MG63 (cell line): ENCODE results near the gene GYPC. TPM values are rescaled to one million over a fixed set of nuclear protein-coding genes. Genes with fewer than 3 reads are reported as not detected.
"Not testable (repeated sequence)": the region's sequence is repeated elsewhere in the genome, so short reads cannot be mapped to it uniquely, and the experiment has no call there.

Source experiments
- DNase-seq: peaks from one replicate; pipeline ENCODE4 v3.0.0-alpha.2; 2020
- H3K27me3 ChIP-seq: fragments of 250-450 bp; sonication (Bioruptor Pico); 2 replicates; pipeline ENCODE4 v1.5.1; 2020; ENCODE audit warnings: mild to moderate bottlenecking, moderate library complexity
- H3K36me3 ChIP-seq: fragments of 250-450 bp; sonication (Bioruptor Pico); 2 replicates; pipeline ENCODE4 v1.5.1; 2020; ENCODE audit warnings: mild to moderate bottlenecking, moderate library complexity
- H3K4me3 ChIP-seq: fragments of 250-450 bp; sonication (Bioruptor Pico); 2 replicates; pipeline ENCODE4 v1.5.1; 2020; ENCODE audit warnings: mild to moderate bottlenecking, moderate library complexity
- H3K9me3 ChIP-seq: fragments of 250-450 bp; sonication (Bioruptor Pico); 2 replicates; pipeline ENCODE4 v1.5.1; 2020; ENCODE audit warnings: mild to moderate bottlenecking, moderate library complexity
- total RNA-seq: library from RNA; depleted of rRNA; stranded (reverse); fragments of >200 nt; shearing (Covaris generic); gene quantifications from 2 replicates; pipeline ENCODE4 v1.2.3, GENCODE V29; 2014; ENCODE audit warnings: low replicate concordance

The GYPC gene
- total RNA-seq, 1 experiment from 2014 or later: 118 TPM

- H3K36me3 ChIP-seq: no peaks in the 10 kb centered on the region; the same call in 1 of the 2 replicates
- H3K9me3 ChIP-seq: no peaks in the 10 kb centered on the region
- peak; percentile 10 for DNase-seq
- no peak overlapping the region for H3K4me3 ChIP-seq
- no peaks in the 10 kb centered on the region for H3K27me3 ChIP-seq
Observed at GRCh38 chr2:126699716-126700581, 44.0 kb downstream of the GYPC start.

GRCh38 chr2:126700677-126701076, 44.7 kb downstream of the GYPC start:
- no peaks in the 10 kb centered on the region for H3K9me3 ChIP-seq
- DNase-seq: no peak
- no peaks in the 10 kb centered on the region; the same call in 1 of the 2 replicates for H3K36me3 ChIP-seq
- H3K27me3 ChIP-seq: no peaks in the 10 kb centered on the region
- no peak overlapping the region for H3K4me3 ChIP-seq

- Histone ChIP-seq H3K4me3 (no peak overlapping the region), H3K27me3 (no peaks in the 10 kb centered on the region), H3K9me3 (no peaks in the 10 kb centered on the region), H3K36me3 (no peaks in the 10 kb centered on the region)
- no peak for DNase-seq
Observed at GRCh38 chr2:126703311-126703710, 47.4 kb downstream of the GYPC start.

GRCh38 chr2:126704434-126705160, 48.6 kb downstream of the GYPC start:
- H3K36me3 ChIP-seq: no peaks in the 10 kb centered on the region
- peak; percentile 22 for DNase-seq
- H3K9me3 ChIP-seq: no peaks in the 10 kb centered on the region
- H3K27me3 ChIP-seq: no peaks in the 10 kb centered on the region
- H3K4me3 ChIP-seq: no peak overlapping the region

- no peaks in the 10 kb centered on the region for H3K27me3 ChIP-seq
- no peaks in the 10 kb centered on the region for H3K36me3 ChIP-seq
- H3K9me3 ChIP-seq: no peaks in the 10 kb centered on the region
- H3K4me3 ChIP-seq: no peak overlapping the region
- DNase-seq: no peak
Observed at GRCh38 chr2:126707191-126707590, 51.2 kb downstream of the GYPC start.

- Histone ChIP-seq H3K4me3 (no peak overlapping the region), H3K9me3 (no peaks in the 10 kb centered on the region), H3K27me3 (no peaks in the 10 kb centered on the region), H3K36me3 (no peaks in the 10 kb centered on the region)
- no peak for DNase-seq
Observed at GRCh38 chr2:126707941-126708340, 52.0 kb downstream of the GYPC start.

- DNase-seq: no peak
- no peaks in the 10 kb centered on the region for H3K36me3 ChIP-seq
- H3K27me3 ChIP-seq: no peaks in the 10 kb centered on the region
- H3K9me3 ChIP-seq: no peaks in the 10 kb centered on the region
- H3K4me3 ChIP-seq: no peak overlapping the region
Observed at GRCh38 chr2:126714191-126714965, 58.4 kb downstream of the GYPC start.

- no peak overlapping the region for H3K4me3 ChIP-seq
Observed at GRCh38 chr2:126715111-126715510, 59.2 kb downstream of the GYPC start.

GRCh38 chr2:126715576-126716406, 59.8 kb downstream of the GYPC start:
- DNase-seq: no peak
- no peak overlapping the region for H3K4me3 ChIP-seq

More at GRCh38 chr2:126715111-126715510, 59.2 kb downstream of the GYPC start:
- no peak for DNase-seq
- H3K27me3 ChIP-seq: no peaks in the 10 kb centered on the region
- no peaks in the 10 kb centered on the region for H3K36me3 ChIP-seq
- H3K9me3 ChIP-seq: no peaks in the 10 kb centered on the region

GRCh38 chr2:126717277-126717676, 61.3 kb downstream of the GYPC start:
- H3K9me3 ChIP-seq, H3K27me3 ChIP-seq, H3K36me3 ChIP-seq, H3K4me3 ChIP-seq, DNase-seq: not testable (repeated sequence)

More at GRCh38 chr2:126715576-126716406, 59.8 kb downstream of the GYPC start:
- Histone ChIP-seq H3K36me3 (no peaks in the 10 kb centered on the region), H3K9me3 (no peaks in the 10 kb centered on the region), H3K27me3 (no peaks in the 10 kb centered on the region)

GRCh38 chr2:126717928-126718327, 62.0 kb downstream of the GYPC start:
- Histone ChIP-seq H3K9me3 (no peaks in the 10 kb centered on the region), H3K4me3 (no peak overlapping the region), H3K36me3 (no peaks in the 10 kb centered on the region), H3K27me3 (no peaks in the 10 kb centered on the region)
- DNase-seq: no peak

- H3K4me3 ChIP-seq: no peak overlapping the region
- H3K36me3 ChIP-seq: no peaks in the 10 kb centered on the region
- no peak for DNase-seq
- no peaks in the 10 kb centered on the region for H3K9me3 ChIP-seq
- H3K27me3 ChIP-seq: no peaks in the 10 kb centered on the region
Observed at GRCh38 chr2:126719191-126719832, 63.4 kb downstream of the GYPC start.

GRCh38 chr2:126719833-126720351, 63.9 kb downstream of the GYPC start:
- Histone ChIP-seq H3K36me3 (no peaks in the 10 kb centered on the region), H3K9me3 (0 out of 2 replicates have a peak, but pooled peaks cover 3% of the 10 kb centered on the region), H3K27me3 (no peaks in the 10 kb centered on the region), H3K4me3 (no peak overlapping the region)
- DNase-seq: no peak

GRCh38 chr2:126720638-126721037, 64.7 kb downstream of the GYPC start:
- no peak for DNase-seq
- Histone ChIP-seq H3K36me3 (no peaks in the 10 kb centered on the region), H3K27me3 (no peaks in the 10 kb centered on the region), H3K9me3 (0 out of 2 replicates have a peak, but pooled peaks cover 3% of the 10 kb centered on the region), H3K4me3 (no peak overlapping the region)

- no peak for DNase-seq
- Histone ChIP-seq H3K36me3 (no peaks in the 10 kb centered on the region), H3K4me3 (no peak overlapping the region), H3K9me3 (peaks cover 3% of the 10 kb centered on the region; the same call in 1 of the 2 replicates), H3K27me3 (no peaks in the 10 kb centered on the region)
Observed at GRCh38 chr2:126722081-126722480, 66.1 kb downstream of the GYPC start.
